Neural cell (in vitro differentiated cells): Measurements from ENCODE around the gene TPI1. TPM values are rescaled to one million over a fixed set of nuclear protein-coding genes. Genes with fewer than 3 reads are reported as not detected.
"Not testable (repeated sequence)": the region's sequence is repeated elsewhere in the genome, so short reads cannot be mapped to it uniquely, and the experiment has no call there.

Experiments
- H2AFZ ChIP-seq: fragments of 200-600, 300-800 bp; sonication (generic), shearing (Covaris generic); 2 replicates; pipeline ENCODE4 v1.6.0; 2014; ENCODE audit warnings: low read depth, mild to moderate bottlenecking, antibody characterized with exemption, low read length, moderate library complexity
- H3F3A ChIP-seq: fragments of 200-600 bp; shearing (Covaris generic); 2 replicates; pipeline ENCODE4 v1.6.1; 2016; ENCODE audit warnings: mild to moderate bottlenecking, moderate library complexity, mixed read lengths, antibody characterized with exemption, low read length; ENCODE audit not compliant: insufficient read depth, poor library complexity, severe bottlenecking
- H3K27ac ChIP-seq: fragments of 200-600, 300-800 bp; sonication (generic), shearing (Covaris generic); 2 replicates; pipeline ENCODE4 v1.5.1; 2014; ENCODE audit warnings: mild to moderate bottlenecking, low read length, moderate library complexity
- H3K27me3 ChIP-seq: fragments of 300-800, 200-600 bp; sonication (generic), shearing (Covaris generic); 2 replicates; pipeline ENCODE4 v1.6.0; 2014; ENCODE audit warnings: mild to moderate bottlenecking, low read depth, low read length, moderate library complexity; ENCODE audit not compliant: insufficient read depth
- H3K36me3 ChIP-seq: fragments of 300-800, 200-600 bp; sonication (generic), shearing (Covaris generic); 2 replicates; pipeline ENCODE4 v1.5.1; 2014; ENCODE audit warnings: mild to moderate bottlenecking, antibody characterized with exemption, low read length, moderate library complexity; ENCODE audit not compliant: insufficient read depth
- H3K4me2 ChIP-seq: fragments of 300-800, 200-600 bp; sonication (generic), shearing (Covaris generic); 2 replicates; pipeline ENCODE4 v1.6.0; 2014; ENCODE audit warnings: mild to moderate bottlenecking, low read length
- H3K4me3 ChIP-seq: fragments of 300-800, 200-600 bp; sonication (generic), shearing (Covaris generic); 2 replicates; pipeline ENCODE4 v1.5.1; 2014; ENCODE audit warnings: mild to moderate bottlenecking, low read length, moderate library complexity
- H3K79me2 ChIP-seq: fragments of 200-600 bp; shearing (Covaris generic); replicated peaks from 2 replicates; pipeline ENCODE4 v1.6.0; 2014; ENCODE audit warnings: mild to moderate bottlenecking, low read length, moderate library complexity; ENCODE audit not compliant: insufficient read depth
- H3K9ac ChIP-seq: fragments of 300-800, 200-600 bp; sonication (generic), shearing (Covaris generic); 2 replicates; pipeline ENCODE4 v1.6.1; 2016; ENCODE audit warnings: mild to moderate bottlenecking, low read length, mixed read lengths
- H3K9me2 ChIP-seq: fragments of 200-600 bp; shearing (Covaris generic); 2 replicates; pipeline ENCODE4 v1.6.1; 2016; ENCODE audit warnings: mild to moderate bottlenecking, low read length, mixed read lengths; ENCODE audit not compliant: insufficient read depth
- H3K9me3 ChIP-seq: fragments of 200-600, 300-800 bp; sonication (generic), shearing (Covaris generic); 2 replicates; pipeline ENCODE4 v1.6.1; 2016; ENCODE audit warnings: mild to moderate bottlenecking, mixed run types, low read length, moderate library complexity, mixed read lengths
- H4K20me1 ChIP-seq: fragments of 200-600 bp; shearing (Covaris generic); 2 replicates; pipeline ENCODE4 v1.6.1; 2016; ENCODE audit warnings: mild to moderate bottlenecking, mixed run types; ENCODE audit not compliant: insufficient read depth
- CTCF ChIP-seq: fragments of 450-650 bp; IDR thresholded peaks from 2 replicates; pipeline ENCODE4 v1.5.1; 2014; ENCODE audit warnings: antibody characterized with exemption, mild to moderate bottlenecking, moderate library complexity; ENCODE audit not compliant: poor library complexity, severe bottlenecking
- EP300 ChIP-seq: fragments of 450-650 bp; conservative IDR thresholded peaks from 2 replicates; pipeline ENCODE4 v1.6.1; 2014; ENCODE audit warnings: antibody characterized with exemption, mild to moderate bottlenecking, moderate library complexity; ENCODE audit not compliant: poor library complexity, severe bottlenecking
- EZH2 ChIP-seq: fragments of 200-600, 300-800 bp; shearing (Covaris generic), sonication (generic); IDR thresholded peaks from 2 replicates; pipeline ENCODE4 v1.6.1; 2014; ENCODE audit warnings: antibody characterized with exemption, low read length, borderline replicate concordance, mild to moderate bottlenecking; ENCODE audit not compliant: insufficient read depth, poor library complexity, severe bottlenecking
- MXI1 ChIP-seq: fragments of 450-650 bp; conservative IDR thresholded peaks from 2 replicates; pipeline ENCODE4 v1.6.1; 2014; ENCODE audit warnings: antibody characterized with exemption, mild to moderate bottlenecking; ENCODE audit not compliant: poor library complexity, severe bottlenecking
- POLR2AphosphoS5 ChIP-seq: IDR thresholded peaks from 2 replicates; pipeline ENCODE4 v1.6.1; 2012
- RAD21 ChIP-seq: fragments of 450-650 bp; conservative IDR thresholded peaks from 2 replicates; pipeline ENCODE4 v1.6.1; 2014; ENCODE audit warnings: antibody characterized with exemption, mild to moderate bottlenecking, moderate library complexity
- REST ChIP-seq: IDR thresholded peaks from 2 replicates; pipeline ENCODE4 v1.6.1; 2012; ENCODE audit warnings: borderline replicate concordance
- SMC3 ChIP-seq: fragments of 450-650 bp; conservative IDR thresholded peaks from 2 replicates; pipeline ENCODE4 v1.6.1; 2014; ENCODE audit warnings: antibody characterized with exemption, mild to moderate bottlenecking, moderate library complexity; ENCODE audit not compliant: poor library complexity
- TAF1 ChIP-seq: IDR thresholded peaks from 2 replicates; pipeline ENCODE4 v1.6.1; 2012; ENCODE audit warnings: low read depth
- polyA plus RNA-seq: library from polyadenylated mRNA; depleted of rRNA; stranded (reverse); fragments of >200 nt; gene quantifications from 2 replicates; pipeline ENCODE4 v1.2.3, GENCODE V29; 2014

The TPI1 gene
- polyA plus RNA-seq, 1 donor from 2014 or later = 288 TPM

- not testable (repeated sequence) for H3K9me2 ChIP-seq, H3K27me3 ChIP-seq, H3F3A ChIP-seq, H3K79me2 ChIP-seq, H3K9me3 ChIP-seq, H4K20me1 ChIP-seq, H3K27ac ChIP-seq, H3K36me3 ChIP-seq, H3K9ac ChIP-seq, H3K4me2 ChIP-seq, H2AFZ ChIP-seq
- peak overlapping the region; percentile 67 for H3K4me3 ChIP-seq
Observed at GRCh38 chr12:6889775-6890573, 22.6 kb downstream of the TPI1 start.

- peak overlapping the region; percentile 52 for H3K4me2 ChIP-seq
Observed at GRCh38 chr12:6890789-6891645, 23.7 kb downstream of the TPI1 start.

GRCh38 chr12:6891646-6892001 is 24.3 kb downstream of the TPI1 start:
- H3K27ac ChIP-seq = peak overlapping the region; percentile 56
- no peaks in the 10 kb centered on the region for H3K9me2 ChIP-seq
- H3K79me2 ChIP-seq = no peaks in the 10 kb centered on the region
- H3K27me3 ChIP-seq = no peaks in the 10 kb centered on the region
- H3K36me3 ChIP-seq = no peaks in the 10 kb centered on the region
- H2AFZ ChIP-seq = no peak overlapping the region
- H3K9ac ChIP-seq = peak overlapping the region; percentile 64
- TF ChIP-seq CTCF (no peak), REST (no peak), EZH2 (no peak)
- H3F3A ChIP-seq = no peaks in the 10 kb centered on the region
- H3K9me3 ChIP-seq = no peaks in the 10 kb centered on the region
- H3K4me2 ChIP-seq = no peak overlapping the region
- no peaks in the 10 kb centered on the region for H4K20me1 ChIP-seq
- H3K4me3 ChIP-seq = peak overlapping the region; percentile 67

More at GRCh38 chr12:6890789-6891645, 23.7 kb downstream of the TPI1 start:
- Histone ChIP-seq H3K9me3 (no peaks in the 10 kb centered on the region), H3K9ac (peak overlapping the region; percentile 64), H3K27ac (peak overlapping the region; percentile 56), H3K79me2 (no peaks in the 10 kb centered on the region), H3F3A (no peaks in the 10 kb centered on the region), H3K9me2 (no peaks in the 10 kb centered on the region), H2AFZ (no peak overlapping the region), H4K20me1 (no peaks in the 10 kb centered on the region), H3K36me3 (no peaks in the 10 kb centered on the region), H3K27me3 (no peaks in the 10 kb centered on the region), H3K4me3 (peak overlapping the region; percentile 67)
- peak; percentile 60 for TF ChIP-seq EP300
- TF ChIP-seq CTCF = peak; percentile 97
- TF ChIP-seq MXI1 = peak; percentile 58
- no peak for TF ChIP-seq TAF1
- TF ChIP-seq EZH2 = no peak
- peak; percentile 77 for TF ChIP-seq SMC3
- peak; percentile 68 for TF ChIP-seq RAD21
- peak; percentile 74 for TF ChIP-seq POLR2AphosphoS5

GRCh38 chr12:6892683-6893082 is 25.4 kb downstream of the TPI1 start:
- not testable (repeated sequence) for H3K36me3 ChIP-seq, H3K4me2 ChIP-seq, H3K4me3 ChIP-seq, H3K79me2 ChIP-seq, H3K27ac ChIP-seq, H4K20me1 ChIP-seq, H3K27me3 ChIP-seq, H3K9ac ChIP-seq, H3K9me3 ChIP-seq, H3F3A ChIP-seq, H2AFZ ChIP-seq, H3K9me2 ChIP-seq
